HUES64 (cell line): ENCODE results near the gene LENG1.

Source experiments
- H3K27ac ChIP-seq: 2 replicates; pipeline ENCODE4 v1.7.0; 2013; ENCODE audit warnings: low read depth, low read length, inconsistent platforms
- H3K27me3 ChIP-seq: 2 replicates; pipeline ENCODE4 v1.6.1; 2013; ENCODE audit warnings: mild to moderate bottlenecking, low read length; ENCODE audit not compliant: insufficient read depth
- H3K36me3 ChIP-seq: 2 replicates; pipeline ENCODE4 v1.6.1; 2013; ENCODE audit warnings: mild to moderate bottlenecking, low read length; ENCODE audit not compliant: insufficient read depth
- H3K4me1 ChIP-seq: 2 replicates; pipeline ENCODE4 v1.6.1; 2013; ENCODE audit warnings: mild to moderate bottlenecking, low read length, moderate library complexity; ENCODE audit not compliant: insufficient read depth
- H3K4me3 ChIP-seq: 2 replicates; pipeline ENCODE4 v1.5.1; 2013; ENCODE audit warnings: mild to moderate bottlenecking, low read length, moderate library complexity
- H3K9ac ChIP-seq: 2 replicates; pipeline ENCODE4 v1.6.1; 2013; ENCODE audit warnings: mild to moderate bottlenecking, low read depth, low read length
- H3K9me3 ChIP-seq: 2 replicates; pipeline ENCODE4 v1.6.1; 2013; ENCODE audit warnings: low read depth, low read length; ENCODE audit not compliant: insufficient read depth
- whole genome bisulfite sequencing: fragments of 150-250, 120-280 bp; methylation state at CpG from one replicate; pipeline ENCODE4 v1.1.7; 2013; ENCODE audit warnings: missing lambda C conversion rate; 5-methylcytosine and 5-hydroxymethylcytosine counted together

Gene LENG1

GRCh38 chr19:54152267-54152666 lies 7.3 kb downstream of the LENG1 start:
- H3K4me1 ChIP-seq, result no peaks in the 10 kb centered on the region
- no peaks in the 10 kb centered on the region for H3K9me3 ChIP-seq
- no peak overlapping the region for H3K4me3 ChIP-seq
- H3K9ac ChIP-seq, result no peak overlapping the region
- no peak overlapping the region for H3K27ac ChIP-seq
- no peaks in the 10 kb centered on the region for H3K27me3 ChIP-seq
- H3K36me3 ChIP-seq, result peaks cover 92% of the 10 kb centered on the region
- 94% methylated on average over 12 of the region's 12 CpGs for WGBS

GRCh38 chr19:54151362-54152035 lies 8.0 kb downstream of the LENG1 start:
- no peaks in the 10 kb centered on the region for H3K27me3 ChIP-seq
- no peak overlapping the region for H3K4me3 ChIP-seq
- no peaks in the 10 kb centered on the region for H3K4me1 ChIP-seq
- H3K9me3 ChIP-seq, result no peaks in the 10 kb centered on the region
- WGBS, result 93% methylated on average over 23 of the region's 23 CpGs
- peaks cover 92% of the 10 kb centered on the region for H3K36me3 ChIP-seq
- H3K9ac ChIP-seq, result no peak overlapping the region
- no peak overlapping the region for H3K27ac ChIP-seq

- H3K4me1 ChIP-seq, result no peaks in the 10 kb centered on the region
- no peak overlapping the region for H3K27ac ChIP-seq
- no peaks in the 10 kb centered on the region for H3K9me3 ChIP-seq
- H3K9ac ChIP-seq, result no peak overlapping the region
- H3K4me3 ChIP-seq, result no peak overlapping the region
- H3K27me3 ChIP-seq, result no peaks in the 10 kb centered on the region
- peaks cover 97% of the 10 kb centered on the region for H3K36me3 ChIP-seq
- 92% methylated on average over 12 of the region's 12 CpGs for WGBS
These were observed 10.3 kb downstream of the LENG1 start for GRCh38 chr19:54149021-54149812.

GRCh38 chr19:54148158-54148557 lies 11.4 kb downstream of the LENG1 start:
- no peaks in the 10 kb centered on the region for H3K27me3 ChIP-seq
- H3K9me3 ChIP-seq, result no peaks in the 10 kb centered on the region
- peaks cover 97% of the 10 kb centered on the region for H3K36me3 ChIP-seq
- no peak overlapping the region for H3K9ac ChIP-seq
- H3K4me1 ChIP-seq, result no peaks in the 10 kb centered on the region
- H3K27ac ChIP-seq, result no peak overlapping the region
- WGBS, result 92% methylated on average over 19 of the region's 19 CpGs
- H3K4me3 ChIP-seq, result no peak overlapping the region

GRCh38 chr19:54147676-54148075 lies 11.8 kb downstream of the LENG1 start:
- Histone ChIP-seq H3K4me3 (no peak overlapping the region), H3K27me3 (no peaks in the 10 kb centered on the region), H3K36me3 (peaks cover 97% of the 10 kb centered on the region), H3K9me3 (no peaks in the 10 kb centered on the region), H3K4me1 (no peaks in the 10 kb centered on the region), H3K9ac (no peak overlapping the region), H3K27ac (no peak overlapping the region)
- WGBS, result 96% methylated on average over 3 of the region's 3 CpGs

- H3K4me1 ChIP-seq, result no peaks in the 10 kb centered on the region
- 95% methylated on average over 28 of the region's 28 CpGs for WGBS
- no peak overlapping the region for H3K4me3 ChIP-seq
- peaks cover 96% of the 10 kb centered on the region for H3K36me3 ChIP-seq
- no peak overlapping the region for H3K9ac ChIP-seq
- H3K27ac ChIP-seq, result no peak overlapping the region
- no peaks in the 10 kb centered on the region for H3K9me3 ChIP-seq
- no peaks in the 10 kb centered on the region for H3K27me3 ChIP-seq
These were observed 13.9 kb downstream of the LENG1 start for GRCh38 chr19:54145541-54146158.

GRCh38 chr19:54142166-54142780 lies 17.2 kb downstream of the LENG1 start:
- 90% methylated on average over 7 of the region's 7 CpGs for WGBS
- H3K36me3 ChIP-seq, result peaks cover 79% of the 10 kb centered on the region

GRCh38 chr19:54141356-54141755 lies 18.2 kb downstream of the LENG1 start:
- Histone ChIP-seq H3K27ac (no peak overlapping the region), H3K27me3 (no peaks in the 10 kb centered on the region), H3K36me3 (peaks cover 69% of the 10 kb centered on the region), H3K9ac (no peak overlapping the region), H3K4me1 (no peaks in the 10 kb centered on the region), H3K4me3 (no peak overlapping the region), H3K9me3 (no peaks in the 10 kb centered on the region)
- WGBS, result 95% methylated on average over 3 of the region's 3 CpGs

More at GRCh38 chr19:54142166-54142780, 17.2 kb downstream of the LENG1 start:
- no peaks in the 10 kb centered on the region for H3K27me3 ChIP-seq
- no peaks in the 10 kb centered on the region for H3K4me1 ChIP-seq
- H3K27ac ChIP-seq, result no peak overlapping the region
- no peak overlapping the region for H3K9ac ChIP-seq
- H3K4me3 ChIP-seq, result no peak overlapping the region
- no peaks in the 10 kb centered on the region for H3K9me3 ChIP-seq

- Histone ChIP-seq H3K27me3 (no peaks in the 10 kb centered on the region), H3K9ac (peak overlapping the region; percentile 92; the same call in 1 of the 2 replicates), H3K4me3 (peak overlapping the region; percentile 73), H3K9me3 (peaks cover 1% of the 10 kb centered on the region; the same call in 1 of the 2 replicates), H3K36me3 (peaks cover 43% of the 10 kb centered on the region), H3K27ac (no peak overlapping the region), H3K4me1 (no peaks in the 10 kb centered on the region)
- WGBS, result 41% methylated on average over 26 of the region's 31 CpGs
These were observed 20.8 kb downstream of the LENG1 start for GRCh38 chr19:54138489-54139256.

GRCh38 chr19:54137699-54138488 lies 21.6 kb downstream of the LENG1 start, which contains the start of gene CNOT3:
Gene CNOT3, plus strand, starts transcription at chr19:54137762. Its CDS starts 5,217 bp downstream, at chr19:54142979.
- peak within 1 kb of the TSS; percentile 95 for H3K27ac ChIP-seq

More at GRCh38 chr19:54137699-54138488, 21.6 kb downstream of the LENG1 start, which contains the start of gene CNOT3:
- H3K9ac ChIP-seq, result peak within 1 kb of the TSS; percentile 92
- peak within 1 kb of the TSS; percentile 73 for H3K4me3 ChIP-seq
- no peaks in the 10 kb centered on the region for H3K4me1 ChIP-seq
- H3K9me3 ChIP-seq, result peaks cover 5% of the 10 kb centered on the region
- H3K27me3 ChIP-seq, result no peaks in the 10 kb centered on the region
- WGBS, result under 1% methylated on average over 101 of the region's 103 CpGs
- H3K36me3 ChIP-seq, result peaks cover 37% of the 10 kb centered on the region
